Spleen (tissue), 7 donors: ENCODE data around the gene MICB.

Source experiments
- CTCF ChIP-seq, 11 experiments: fragments of 200-600 bp in 7 of 11; fragments of 450-650 bp in 4 of 11; sonication (generic) in 4 of 11; IDR thresholded peaks in 8 of 11; conservative IDR thresholded peaks in 3 of 11; 1 replicate in 7 of 11; 2 replicates in 4 of 11; pipeline versions ENCODE4 v1.4.0 to v1.8.0; 2016 to 2021; ENCODE audit warnings: antibody characterized with exemption in 11 of 11, inconsistent platforms in 4 of 11, mild to moderate bottlenecking in 1 of 11
- POLR2A ChIP-seq, 3 donors: fragments of 450-650 bp; IDR thresholded peaks; one replicate each; pipeline ENCODE4 v1.5.1; 2017; ENCODE audit warnings: antibody characterized with exemption in 3 of 3, mild to moderate bottlenecking in 1 of 3
- POLR2AphosphoS5 ChIP-seq, 3 donors: sonication (generic); formaldehyde crosslinking; IDR thresholded peaks; one replicate each; pipeline ENCODE4 v1.5.1; 2017; ENCODE audit warnings: antibody characterized with exemption in 3 of 3
- donor health status: DM: no; HTN: no; CAD: no; lungs with moderate emphysema.
- donor health status: DM: no; HTN: no; CAD: no.
- donor health status: DM: no; HTN: no; CAD: no.

DNA sequence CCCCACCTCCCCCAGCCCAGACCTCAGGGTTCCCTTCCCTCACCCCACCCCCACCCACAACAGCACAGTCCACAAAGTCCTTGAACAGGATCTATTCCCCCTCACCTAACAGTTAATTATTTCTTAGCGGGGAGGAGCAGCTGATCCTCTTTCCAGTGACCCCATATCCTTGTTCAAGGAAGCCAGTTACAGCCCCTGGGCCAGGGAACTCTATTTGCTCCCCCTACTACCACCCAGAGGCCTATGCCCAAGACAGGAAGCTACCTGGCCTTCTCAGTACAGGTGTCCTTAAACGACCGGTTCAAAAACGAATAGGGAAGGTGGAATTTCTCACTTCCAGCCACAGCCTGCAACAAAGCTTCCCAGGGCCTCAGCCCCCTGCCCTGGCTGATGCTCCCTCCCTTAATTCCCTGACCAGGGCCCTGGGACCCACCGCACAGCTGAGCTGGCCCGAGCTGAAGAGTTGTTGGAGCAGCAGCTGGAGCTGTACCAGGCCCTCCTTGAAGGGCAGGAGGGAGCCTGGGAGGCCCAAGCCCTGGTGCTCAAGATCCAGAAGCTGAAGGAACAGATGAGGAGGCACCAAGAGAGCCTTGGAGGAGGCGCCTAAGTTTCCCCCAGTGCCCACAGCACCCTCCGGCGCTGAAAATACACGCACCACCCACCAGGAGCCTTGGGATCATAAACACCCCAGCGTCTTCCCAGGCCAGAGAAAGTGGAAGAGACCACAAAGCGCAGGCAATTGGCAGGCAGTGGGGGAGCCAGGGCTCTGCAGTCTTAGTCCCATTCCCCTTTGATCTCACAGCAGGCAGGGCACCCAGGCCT is 31.6 kb downstream of the MICB start:
- no peak for TF ChIP-seq CTCF (IDR thresholded peaks at IDR 0.05 in 8 of 11, conservative IDR thresholded peaks at IDR 0.05 in 3 of 11)
- TF ChIP-seq POLR2A (IDR thresholded peaks at IDR 0.05): no peak
- TF ChIP-seq POLR2AphosphoS5 (IDR thresholded peaks at IDR 0.05): peak; percentile 59 to 79 (median 66)
